ENCODE measurements around the gene DLEC1. TPM values are rescaled to one million over a fixed set of nuclear protein-coding genes. Genes with fewer than 3 reads are reported as not detected.

Gene DLEC1
- total and polyA plus RNA-seq, 2 donors from 2014 or later, result 0.52 to 3.3 TPM

DNA sequence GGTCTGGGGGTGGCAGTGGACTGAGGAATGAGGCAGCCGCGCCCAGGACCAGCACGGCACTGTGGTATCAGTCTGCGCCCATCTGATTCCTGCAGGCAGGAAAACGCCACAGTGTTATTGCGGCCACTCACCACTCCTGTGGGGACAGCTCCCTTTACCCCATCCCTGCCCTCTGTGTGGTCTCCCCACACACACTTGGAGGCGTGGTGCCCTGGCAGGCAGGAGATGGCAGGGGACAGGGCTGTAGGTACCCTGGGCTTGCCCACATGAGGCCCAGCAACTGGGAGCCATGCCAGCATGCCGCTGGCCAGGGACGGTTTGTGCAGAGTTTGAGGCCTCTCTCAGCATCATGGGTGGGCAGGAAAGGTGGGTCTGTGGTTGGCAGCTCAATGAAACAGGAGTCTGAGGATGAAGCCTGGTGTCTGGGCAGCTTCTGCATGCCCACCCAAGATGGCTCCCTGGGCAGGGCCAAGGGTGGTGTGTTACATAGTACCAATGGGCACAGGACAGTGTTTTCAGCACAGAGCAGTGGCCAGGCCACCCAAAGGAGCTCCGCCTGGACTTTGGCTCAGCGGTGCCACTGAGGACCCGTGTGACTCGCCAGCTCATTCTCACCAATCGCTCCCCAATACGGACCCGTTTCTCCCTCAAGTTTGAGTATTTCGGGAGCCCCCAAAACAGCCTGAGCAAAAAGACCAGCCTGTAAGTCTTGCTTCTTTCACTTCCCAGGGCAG, 70.7 kb downstream of the DLEC1 start:
- TF ChIP-seq CTCF (IDR thresholded peaks at IDR 0.05; ENCODE audit: borderline replicate concordance, extremely low read depth, insufficient read depth), result no peak
- Histone ChIP-seq H3K9me3 (ENCODE audit: control insufficient read depth in 2 of 3, insufficient read depth in 1 of 3, low read length in 3 of 3) (no peaks in the 10 kb centered on the region), H3K4me3 (ENCODE audit: low read length in 3 of 3) (no peak overlapping the region), H3K9ac (ENCODE audit: low read length in 3 of 3) (no peak overlapping the region), H3K27me3 (ENCODE audit: control insufficient read depth, insufficient read depth, low read length) (no peaks in the 10 kb centered on the region), H3K27ac (ENCODE audit: low read depth in 2 of 2, low read length in 2 of 2) (no peak overlapping the region), H3K36me3 (ENCODE audit: control insufficient read depth in 2 of 3, insufficient read depth in 3 of 3, low read length in 3 of 3) (no peaks in the 10 kb centered on the region), H3K4me1 (ENCODE audit: control insufficient read depth in 2 of 3, insufficient read depth in 2 of 3, low read depth in 1 of 3, low read length in 3 of 3) (no peaks in the 10 kb centered on the region)
- DNase-seq, result peak in 1 of 5 donors; percentile 19
- intact Hi-C loops (cut with DNase I), result no loop called here
- FAIRE-seq, result no peak

- FAIRE-seq, result no peak
- Histone ChIP-seq H3K9ac (ENCODE audit: low read length in 3 of 3) (no peak overlapping the region), H3K27ac (ENCODE audit: low read depth in 2 of 2, low read length in 2 of 2) (no peak overlapping the region), H3K9me3 (ENCODE audit: control insufficient read depth in 2 of 3, insufficient read depth in 1 of 3, low read length in 3 of 3) (no peaks in the 10 kb centered on the region), H3K4me1 (ENCODE audit: control insufficient read depth in 2 of 3, insufficient read depth in 2 of 3, low read depth in 1 of 3, low read length in 3 of 3) (no peaks in the 10 kb centered on the region), H3K36me3 (ENCODE audit: control insufficient read depth in 2 of 3, insufficient read depth in 3 of 3, low read length in 3 of 3) (no peaks in the 10 kb centered on the region), H3K4me3 (ENCODE audit: low read length in 3 of 3) (no peak overlapping the region), H3K27me3 (ENCODE audit: control insufficient read depth, insufficient read depth, low read length) (no peaks in the 10 kb centered on the region)
- DNase-seq, result peak in 1 of 5 donors; percentile 12
- intact Hi-C loops (cut with DNase I), result no loop called here
- no peak for TF ChIP-seq CTCF (IDR thresholded peaks at IDR 0.05; ENCODE audit: borderline replicate concordance, extremely low read depth, insufficient read depth)
These were observed 71.5 kb downstream of the DLEC1 start for GRCh38 chr3:38110314-38111050.

- no peak overlapping the region for H3K4me3 ChIP-seq (ENCODE audit: low read length in 3 of 3)
- H3K9me3 ChIP-seq (ENCODE audit: control insufficient read depth in 2 of 3, insufficient read depth in 1 of 3, low read length in 3 of 3), result no peaks in the 10 kb centered on the region
- H3K9ac ChIP-seq (ENCODE audit: low read length in 3 of 3), result no peak overlapping the region
- no peak for FAIRE-seq
- H3K4me1 ChIP-seq (ENCODE audit: control insufficient read depth in 2 of 3, insufficient read depth in 2 of 3, low read depth in 1 of 3, low read length in 3 of 3), result no peaks in the 10 kb centered on the region
- H3K27ac ChIP-seq (ENCODE audit: low read depth in 2 of 2, low read length in 2 of 2), result no peak overlapping the region
- DNase-seq, result peak in 1 of 5 donors; percentile 11
- no peaks in the 10 kb centered on the region for H3K36me3 ChIP-seq (ENCODE audit: control insufficient read depth in 2 of 3, insufficient read depth in 3 of 3, low read length in 3 of 3)
- intact Hi-C loops (cut with DNase I), result no loop called here
- no peak for TF ChIP-seq CTCF (IDR thresholded peaks at IDR 0.05; ENCODE audit: borderline replicate concordance, extremely low read depth, insufficient read depth)
- no peaks in the 10 kb centered on the region for H3K27me3 ChIP-seq (ENCODE audit: control insufficient read depth, insufficient read depth, low read length)
These were observed 72.2 kb downstream of the DLEC1 start for GRCh38 chr3:38111201-38111600.

All from kidney (tissue), 14 donors.